K562 (cell line): ENCODE measurements around the gene BORCS5. TPM values are rescaled to one million over a fixed set of nuclear protein-coding genes. Genes with fewer than 3 reads are reported as not detected.

Experiments
- ATAC-seq: fragments of 200-7000 bp; cut with Tn5 transposase; 3 replicates; pipeline ENCODE4 v1.9.1; 2020; ENCODE audit warnings: moderate library complexity
- BruUV-seq: library from RNA; stranded (reverse); fragments of 400-500 nt; replicated peaks from 2 replicates; lab custom pipeline; 2021; lab: Mats Ljungman, UMichigan
- CTCF ChIA-PET: fragments of 300-600 bp; formaldehyde crosslinking; extraction: SDS; loops from one replicate; lab custom pipeline; 2021; ENCODE audit warnings: low intra/inter-chr PET ratio; lab: Yijun Ruan, JAX
- POLR2A ChIA-PET: fragments of 300-600, 350-650 bp; sonication (Branson Sonifier 250); formaldehyde crosslinking; extraction: SDS; loops from one replicate; lab custom pipeline; 2021; ENCODE audit warnings: antibody characterized with exemption, inconsistent platforms; lab: Yijun Ruan, JAX
- DNase-seq, 4 experiments: peaks; one replicate each; pipeline versions ENCODE4 v3.0.0 to v3.0.0-alpha.2; 2011 to 2018; ENCODE audit warnings: low spot score in 3 of 4, mixed read lengths in 3 of 4; ENCODE audit errors: extremely low read depth in 1 of 4
- FAIRE-seq: peaks from 2 replicates; lab custom pipeline; 2011; peaks lifted over from hg19 to GRCh38; lab: Jason Lieb, UNC
- H2AFZ ChIP-seq: 2 replicates; pipeline ENCODE4 v1.6.0; 2011; ENCODE audit warnings: low read depth, low read length, control low read depth, inconsistent platforms
- H3K27ac ChIP-seq: fragments of 200-600 bp; 3 replicates; pipeline ENCODE4 v1.8.0; 2011; ENCODE audit warnings: low read depth, mild to moderate bottlenecking, control low read depth, inconsistent platforms, low read length, moderate library complexity, mixed read lengths; ENCODE audit errors: extremely low read depth
- H3K27me3 ChIP-seq, 2 experiments: fragments of 300-600 bp in 1 of 2; 2 replicates in 1 of 2; 3 replicates in 1 of 2; pipeline versions ENCODE4 v1.6.0 to v1.8.0; 2011; ENCODE audit warnings: inconsistent platforms in 2 of 2, low read length in 2 of 2, mild to moderate bottlenecking in 1 of 2, mixed read lengths in 1 of 2, moderate library complexity in 1 of 2; ENCODE audit not compliant: control insufficient read depth in 2 of 2, insufficient read depth in 2 of 2
- H3K36me3 ChIP-seq: fragments of 300-600 bp; 3 replicates; pipeline ENCODE4 v1.8.0; 2011; ENCODE audit warnings: mild to moderate bottlenecking, low read length, inconsistent platforms; ENCODE audit not compliant: control insufficient read depth, insufficient read depth
- H3K4me1 ChIP-seq, 2 experiments: fragments of 200-600 bp in 1 of 2; replicated peaks in 1 of 2; 2 replicates in 1 of 2; 3 replicates in 1 of 2; pipeline versions ENCODE4 v1.5.1 to v1.8.0; 2011; ENCODE audit warnings: inconsistent platforms in 2 of 2, low read length in 2 of 2, mild to moderate bottlenecking in 1 of 2, mixed read lengths in 1 of 2, moderate library complexity in 1 of 2; ENCODE audit not compliant: control insufficient read depth in 2 of 2, insufficient read depth in 2 of 2
- H3K4me2 ChIP-seq: 2 replicates; pipeline ENCODE4 v1.6.1; 2011; ENCODE audit warnings: low read length, control low read depth, inconsistent platforms, mixed read lengths; ENCODE audit not compliant: insufficient read depth
- H3K4me3 ChIP-seq: fragments of 200-600 bp; sonication (generic), shearing (Covaris generic); 2 replicates; pipeline ENCODE4 v1.5.1; 2016; ENCODE audit warnings: control low read depth, inconsistent platforms
- H3K79me2 ChIP-seq: fragments of 200-600 bp; 3 replicates; pipeline ENCODE4 v1.8.0; 2011; ENCODE audit warnings: low read length, inconsistent platforms; ENCODE audit not compliant: control insufficient read depth, insufficient read depth
- H3K9ac ChIP-seq, 2 experiments: 2 replicates each; pipeline versions ENCODE4 v1.6.0 to v1.6.1; 2011; ENCODE audit warnings: low read depth in 2 of 2, low read length in 2 of 2, control low read depth in 1 of 2, inconsistent platforms in 1 of 2, mild to moderate bottlenecking in 1 of 2, mixed read lengths in 1 of 2; ENCODE audit not compliant: insufficient read depth in 1 of 2
- H3K9me1 ChIP-seq: one replicate; pipeline ENCODE4 v1.6.0; 2011; ENCODE audit warnings: inconsistent platforms, mild to moderate bottlenecking, low read length, moderate library complexity; ENCODE audit not compliant: control insufficient read depth, insufficient read depth
- H3K9me3 ChIP-seq: replicated peaks from 2 replicates; pipeline ENCODE4 v1.5.1; 2011; ENCODE audit warnings: low read depth, low read length, inconsistent platforms; ENCODE audit not compliant: control insufficient read depth, insufficient read depth
- H4K20me1 ChIP-seq: replicated peaks from 2 replicates; pipeline ENCODE4 v1.6.1; 2011; ENCODE audit warnings: low read length, inconsistent platforms, mixed read lengths; ENCODE audit not compliant: control insufficient read depth, insufficient read depth
- ATF6 ChIP-seq: sonication (generic); formaldehyde crosslinking; IDR thresholded peaks from 2 replicates; pipeline ENCODE4 v1.4.0; 2020; ENCODE audit warnings: mild to moderate bottlenecking, missing genetic modification reagents
- CHAMP1 ChIP-seq: fragments of 450-650 bp; IDR thresholded peaks from 2 replicates; pipeline ENCODE4 v1.6.1; 2016; ENCODE audit warnings: mild to moderate bottlenecking
- NELFE ChIP-seq: IDR thresholded peaks from 2 replicates; pipeline ENCODE4 v1.6.1; 2011; ENCODE audit warnings: mild to moderate bottlenecking; ENCODE audit not compliant: insufficient read depth, insufficient read length
- TAF1 ChIP-seq: IDR thresholded peaks from 2 replicates; pipeline ENCODE4 v1.6.1; 2011; ENCODE audit warnings: mild to moderate bottlenecking, low read length, moderate library complexity; ENCODE audit not compliant: insufficient read depth, control insufficient read depth, severe bottlenecking; ENCODE audit errors: extremely low read depth
- TEAD4 ChIP-seq, 2 experiments: sonication (generic) in 1 of 2; formaldehyde crosslinking in 1 of 2; IDR thresholded peaks; 2 replicates each; pipeline versions ENCODE4 v1.6.1 to v1.8.0; 2012 to 2022; ENCODE audit warnings: borderline replicate concordance in 1 of 2, inconsistent platforms in 1 of 2, low read length in 1 of 2, mild to moderate bottlenecking in 1 of 2, missing genetic modification reagents in 1 of 2
- ZNF324 ChIP-seq: fragments of 250-450 bp; sonication (Bioruptor Pico); IDR thresholded peaks from 2 replicates; pipeline ENCODE4 v1.4.0; 2020; ENCODE audit warnings: mild to moderate bottlenecking
- ZNF407 ChIP-seq: fragments of 450-650 bp; IDR thresholded peaks from 2 replicates; pipeline ENCODE4 v1.6.1; 2016; ENCODE audit warnings: low read depth
- WGBS: fragments of 100-300 bp; shearing (Covaris generic); methylation state at CpG from one replicate; pipeline ENCODE4 v1.1.6; 2016; ENCODE audit warnings: low coverage, mixed read lengths; ENCODE audit not compliant: insufficient coverage; ENCODE audit errors: missing lambda C conversion rate; 5-methylcytosine and 5-hydroxymethylcytosine counted together
- in situ Hi-C: fragments of 300-500 bp; cut with MboI; formaldehyde crosslinking; loops from 4 replicates; pipeline ENCODE4 v1.15.0; 2018; ENCODE audit warnings: inconsistent platforms, mixed read lengths
- intact Hi-C: fragments of 100-400 bp; cut with micrococcal nuclease; formaldehyde crosslinking; loops from 2 replicates; pipeline ENCODE4 v1.14.2; 2022
- polyA plus RNA-seq, 8 experiments: library from polyadenylated mRNA; depleted of rRNA in 4 of 8; stranded (reverse) in 5 of 8; unstranded in 3 of 8; fragments of >200 nt; fragmentation: Nextera tagmentation in 2 of 8; fragmentation: Illumina TruSeq in 1 of 8; extraction: Ambion mirVana in 2 of 8; extraction: Trizol in 1 of 8; gene quantifications; 2 replicates each; pipeline versions ENCODE4 v1.2.1 to v1.2.3, GENCODE V29; 2011 to 2014; ENCODE audit warnings: inconsistent platforms in 1 of 8, missing spikeins in 1 of 8
- total RNA-seq, 7 experiments: library from RNA; depleted of rRNA in 6 of 7; stranded (reverse); fragments of >200 nt in 6 of 7; fragmentation: Illumina TruSeq in 2 of 7; extraction: Trizol in 2 of 7; gene quantifications; 2 replicates each; pipeline versions ENCODE4 v1.2.1 to v1.2.3, GENCODE V29; 2011 to 2021; ENCODE audit warnings: low replicate concordance in 1 of 7

Gene BORCS5
- total and polyA plus RNA-seq, 9 of the 15 experiments (the other 6 are each of a cell fraction or from before 2014, with no cell fraction given), result 0.31 to 12.4 (median 6.6) TPM

- TF ChIP-seq CHAMP1, result no peak
- no peak for TF ChIP-seq TEAD4 (IDR thresholded peaks at IDR 0.05; ENCODE audit: low read length)
- no peak for TF ChIP-seq TEAD4 (CRISPR knock-in tag; IDR thresholded peaks at IDR 0.05; ENCODE audit: borderline replicate concordance)
- no peak for TF ChIP-seq ZNF324
Measured at GRCh38 chr12:12449533-12450025, 92.7 kb downstream of the BORCS5 start (continued).

GRCh38 chr12:12450043-12450471 is 93.2 kb downstream of the BORCS5 start:
- H3K27me3 ChIP-seq, result no peaks in the 10 kb centered on the region
- H3K9me3 ChIP-seq, result no peaks in the 10 kb centered on the region
- intact Hi-C loops (no loop called here), in situ Hi-C loops (no loop called here)
- no TSS peak for BruUV-seq
- no peak overlapping the region for H3K9ac ChIP-seq
- no peaks in the 10 kb centered on the region for H3K36me3 ChIP-seq
- H3K4me1 ChIP-seq, result no peaks in the 10 kb centered on the region
- CTCF ChIA-PET, result no interaction called here
- FAIRE-seq, result no peak
- H3K79me2 ChIP-seq, result no peaks in the 10 kb centered on the region
- ATAC-seq, result no peak
- H3K27ac ChIP-seq, result no peak overlapping the region
- no peak overlapping the region for H3K4me2 ChIP-seq
- DNase-seq, result no peak
- H2AFZ ChIP-seq, result no peak overlapping the region
- POLR2A ChIA-PET, result no interaction called here
- H3K9me1 ChIP-seq, result no peaks in the 10 kb centered on the region
- 34% methylated on average over 2 of the region's 2 CpGs for WGBS
- no peak overlapping the region for H3K4me3 ChIP-seq
- H4K20me1 ChIP-seq, result 0 out of 2 replicates have a peak, but pooled peaks cover 3% of the 10 kb centered on the region
- TF ChIP-seq ATF6 (CRISPR knock-in tag) (no peak), ZNF407 (no peak), NELFE (no peak), TAF1 (no peak)
